Coronary artery (tissue), 2 donors: ENCODE measurements around the gene FARP1.
A peak's percentile ranks its signal among the peaks of the same experiment; 100 is the strongest.

Experiments used
- DNase-seq: peaks from one replicate; pipeline ENCODE4 v3.0.0-alpha.2; 2017; ENCODE audit warnings: low spot score
- H3K27ac ChIP-seq, 2 donors: fragments of 200-600 bp; sonication (generic); one replicate each; pipeline ENCODE4 v1.5.1; 2016 to 2019
- H3K4me3 ChIP-seq: fragments of 200-600 bp; sonication (generic); 2 replicates; pipeline ENCODE4 v1.5.1; 2016; ENCODE audit warnings: mild to moderate bottlenecking, moderate library complexity
- TF ChIP-seq, protein P1 (sequence below): fragments of 200-600 bp; sonication (generic); IDR thresholded peaks from one replicate; pipeline ENCODE4 v1.5.1; 2019; ENCODE audit warnings: antibody characterized with exemption

The FARP1 gene

DNA sequence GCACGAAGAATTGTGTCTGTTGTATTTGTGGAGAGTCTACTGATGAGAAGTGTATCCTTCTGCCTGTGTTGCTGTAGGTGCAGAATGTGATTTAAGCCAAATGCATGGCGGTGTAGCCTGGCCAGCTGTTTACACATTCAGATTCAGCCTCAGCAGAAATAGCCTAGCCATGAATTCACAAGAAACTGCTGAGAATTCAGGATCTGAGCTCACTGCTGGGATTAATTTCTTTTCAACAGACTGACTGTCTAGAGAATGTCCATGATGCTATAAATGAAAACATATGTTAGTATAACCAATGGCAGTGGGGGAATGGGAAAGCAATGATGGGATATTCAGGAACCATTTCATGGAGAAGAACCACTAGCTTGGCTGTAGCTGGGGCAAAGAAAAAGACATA is 111.6 kb downstream of the FARP1 start:
- peak; percentile 5 for DNase-seq
- no peak overlapping the region for H3K4me3 ChIP-seq
- TF ChIP-seq, protein P1, sequence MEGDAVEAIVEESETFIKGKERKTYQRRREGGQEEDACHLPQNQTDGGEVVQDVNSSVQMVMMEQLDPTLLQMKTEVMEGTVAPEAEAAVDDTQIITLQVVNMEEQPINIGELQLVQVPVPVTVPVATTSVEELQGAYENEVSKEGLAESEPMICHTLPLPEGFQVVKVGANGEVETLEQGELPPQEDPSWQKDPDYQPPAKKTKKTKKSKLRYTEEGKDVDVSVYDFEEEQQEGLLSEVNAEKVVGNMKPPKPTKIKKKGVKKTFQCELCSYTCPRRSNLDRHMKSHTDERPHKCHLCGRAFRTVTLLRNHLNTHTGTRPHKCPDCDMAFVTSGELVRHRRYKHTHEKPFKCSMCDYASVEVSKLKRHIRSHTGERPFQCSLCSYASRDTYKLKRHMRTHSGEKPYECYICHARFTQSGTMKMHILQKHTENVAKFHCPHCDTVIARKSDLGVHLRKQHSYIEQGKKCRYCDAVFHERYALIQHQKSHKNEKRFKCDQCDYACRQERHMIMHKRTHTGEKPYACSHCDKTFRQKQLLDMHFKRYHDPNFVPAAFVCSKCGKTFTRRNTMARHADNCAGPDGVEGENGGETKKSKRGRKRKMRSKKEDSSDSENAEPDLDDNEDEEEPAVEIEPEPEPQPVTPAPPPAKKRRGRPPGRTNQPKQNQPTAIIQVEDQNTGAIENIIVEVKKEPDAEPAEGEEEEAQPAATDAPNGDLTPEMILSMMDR, result no peak
- H3K27ac ChIP-seq, result no peak overlapping the region

DNA sequence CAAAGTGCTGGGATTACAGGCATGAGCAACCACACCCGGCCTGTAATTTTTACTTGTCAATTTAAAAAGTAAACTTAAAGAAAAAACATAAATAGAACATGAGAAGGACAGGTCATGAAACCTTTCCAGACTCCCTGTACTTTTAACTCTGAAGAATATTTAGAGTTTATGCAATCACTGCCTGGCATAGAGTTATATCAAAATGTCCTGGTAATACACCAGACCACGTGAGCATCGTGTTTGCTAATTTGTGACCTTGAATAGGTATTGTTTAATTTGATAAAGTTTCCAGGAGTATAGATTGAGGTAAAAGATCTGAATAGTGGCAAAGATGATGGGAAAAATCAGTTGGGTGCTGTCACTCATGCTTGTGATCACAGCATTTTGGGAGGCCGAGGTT is 115.3 kb downstream of the FARP1 start:
- TF ChIP-seq, protein P1, result no peak
- Histone ChIP-seq H3K4me3 (no peak overlapping the region), H3K27ac (no peak overlapping the region)
- no peak for DNase-seq

DNA sequence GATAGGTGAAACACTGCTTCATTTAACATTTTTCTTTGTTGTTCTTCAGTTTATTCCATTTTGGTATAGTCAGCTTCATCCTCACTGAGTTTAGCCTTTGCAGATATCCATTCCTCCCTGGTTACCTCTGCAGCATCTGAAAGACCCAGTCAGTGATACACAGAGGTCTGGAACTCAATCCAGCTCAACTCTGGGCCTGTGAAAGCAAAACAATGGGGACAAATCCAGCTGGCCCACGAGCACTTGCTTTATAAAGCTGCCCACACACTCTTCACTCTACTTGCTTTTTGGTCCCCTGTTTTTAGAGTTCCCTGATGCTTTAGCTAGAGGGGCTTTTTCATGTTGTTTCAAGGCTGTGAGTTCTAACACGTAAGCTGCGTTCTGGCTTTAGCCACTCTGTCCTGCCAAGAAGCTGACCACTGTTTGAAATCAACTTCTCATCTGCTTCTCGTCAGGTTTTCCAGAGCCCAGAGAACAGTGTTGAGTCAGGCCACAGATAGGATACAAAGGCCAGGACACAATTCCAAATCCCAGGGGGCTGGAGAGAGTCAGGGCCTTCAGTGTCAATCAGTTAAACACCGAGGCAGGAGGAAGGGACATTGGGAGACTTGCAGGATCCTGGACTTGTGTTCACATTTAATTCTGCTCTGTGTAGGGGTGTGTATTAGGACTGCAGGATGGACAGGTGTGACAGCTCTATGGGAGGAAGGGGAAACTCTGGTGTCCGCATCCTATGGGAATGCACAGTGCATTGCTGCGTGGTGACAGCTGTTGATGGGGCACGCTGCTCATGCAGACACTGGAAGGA is 117.7 kb downstream of the FARP1 start:
- H3K27ac ChIP-seq, result peak overlapping the region in 1 of 2 donors; percentile 7
- H3K4me3 ChIP-seq, result no peak overlapping the region
- TF ChIP-seq, protein P1, result no peak
- DNase-seq, result no peak

DNA sequence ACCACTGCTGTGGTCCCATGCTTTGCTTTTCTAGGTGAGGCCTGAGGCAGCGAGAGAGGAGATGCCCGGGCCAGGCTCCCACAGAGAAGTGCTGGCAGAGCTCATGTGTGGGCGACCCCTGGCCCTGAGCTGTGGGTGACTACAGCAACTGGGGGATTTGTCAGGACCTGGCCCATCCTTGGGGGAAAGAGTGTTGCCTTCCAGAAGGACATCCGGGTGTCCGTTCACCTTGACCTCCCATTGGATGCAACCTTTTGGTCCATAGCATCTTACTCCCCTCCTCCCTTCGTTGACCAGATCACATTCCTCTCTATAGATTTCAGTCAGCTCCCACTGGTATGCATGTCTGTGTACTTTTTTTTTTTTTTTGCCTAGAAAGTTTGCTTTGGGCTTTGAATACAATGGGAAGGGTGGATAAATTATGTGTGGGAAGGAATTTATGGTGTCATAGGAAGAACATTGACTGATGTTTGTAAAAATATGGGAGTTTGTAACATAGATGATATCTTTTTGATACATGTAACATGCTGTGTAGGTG is 118.3 kb downstream of the FARP1 start:
- no peak for DNase-seq
- H3K27ac ChIP-seq, result peak overlapping the region in 1 of 2 donors; percentile 7
- TF ChIP-seq, protein P1, result no peak
- no peak overlapping the region for H3K4me3 ChIP-seq

DNA sequence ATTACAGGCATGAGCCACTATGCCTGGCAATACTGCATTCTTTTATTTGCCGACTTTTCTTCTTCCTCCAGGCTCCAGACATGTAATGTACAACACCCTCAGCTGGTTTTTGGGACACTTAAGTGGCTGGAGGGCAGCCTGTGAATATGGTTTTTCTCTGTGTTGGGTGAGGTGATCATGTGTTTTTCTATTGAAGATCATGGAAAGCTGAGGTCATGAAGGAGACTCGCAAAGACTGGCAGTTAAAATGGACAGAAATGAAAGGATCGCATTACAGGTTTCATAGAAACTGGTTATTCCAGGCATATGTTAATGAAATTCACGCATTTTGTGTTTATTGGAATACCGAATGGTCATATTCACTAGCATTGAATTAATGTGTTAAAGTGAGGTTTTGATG is 119.4 kb downstream of the FARP1 start:
- TF ChIP-seq, protein P1, result no peak
- H3K27ac ChIP-seq, result no peak overlapping the region
- H3K4me3 ChIP-seq, result no peak overlapping the region
- DNase-seq, result no peak

DNA sequence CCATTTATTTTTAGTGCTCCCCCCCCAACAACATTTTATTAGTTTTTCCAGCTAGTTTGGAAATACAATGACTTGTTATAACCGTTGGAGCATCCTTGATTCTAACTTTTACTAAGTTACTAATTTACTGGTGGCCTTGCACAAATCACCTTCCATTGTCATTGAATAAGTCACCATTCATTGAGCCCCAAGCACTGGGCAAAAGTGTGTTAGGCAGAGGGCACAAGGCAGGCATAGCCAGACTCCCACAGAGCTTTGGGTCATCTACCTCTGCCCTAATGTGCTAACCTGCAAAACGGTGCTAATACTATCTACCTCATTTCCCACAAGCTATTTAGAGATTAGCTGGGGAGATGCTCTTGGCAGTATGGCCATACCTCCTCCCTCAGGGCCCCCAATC is 120.9 kb downstream of the FARP1 start:
- Histone ChIP-seq H3K27ac (no peak overlapping the region), H3K4me3 (no peak overlapping the region)
- DNase-seq, result no peak
- TF ChIP-seq, protein P1, result no peak

DNA sequence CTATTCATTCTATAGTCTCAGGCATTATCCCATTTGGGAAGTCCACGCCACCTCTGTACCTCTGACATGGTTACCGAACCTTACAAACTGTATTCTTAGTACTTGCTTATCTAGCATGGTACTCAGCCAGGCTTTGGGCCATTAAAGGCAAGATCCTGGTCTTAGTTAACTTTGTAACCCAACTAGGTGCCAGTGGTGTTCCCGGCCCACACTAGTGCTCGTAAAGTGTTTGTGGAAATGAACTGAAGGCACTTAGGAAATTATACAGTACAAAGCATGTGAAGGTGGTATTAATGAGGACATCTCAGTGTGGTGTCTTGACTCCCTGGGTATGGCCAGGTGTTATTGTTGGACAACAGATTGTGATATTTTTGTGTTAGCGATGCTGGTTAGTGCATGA is 122.0 kb downstream of the FARP1 start:
- TF ChIP-seq, protein P1, result no peak

More for the DNA sequence above, 122.0 kb downstream of the FARP1 start:
- H3K27ac ChIP-seq, result no peak overlapping the region
- DNase-seq, result no peak
- no peak overlapping the region for H3K4me3 ChIP-seq
